Skeletal muscle cell (primary cell): Measurements from ENCODE around the gene SIPA1L3.

ENCODE experiments used
- DNase-seq: peaks from one replicate; pipeline ENCODE4 v3.0.0-alpha.2; 2010; ENCODE audit warnings: low read depth
- H3K4me3 ChIP-seq: 2 replicates; pipeline ENCODE4 v1.5.1; 2011; ENCODE audit warnings: low read depth, mild to moderate bottlenecking, control low read depth, low read length, moderate library complexity

The SIPA1L3 gene

GRCh38 chr19:37969695-37970094, 62.7 kb downstream of the SIPA1L3 start:
- DNase-seq, result no peak
- no peak overlapping the region for H3K4me3 ChIP-seq

GRCh38 chr19:37970699-37971098, 63.7 kb downstream of the SIPA1L3 start:
- no peak for DNase-seq
- H3K4me3 ChIP-seq, result no peak overlapping the region

- no peak for DNase-seq
- H3K4me3 ChIP-seq, result no peak overlapping the region
Observed at GRCh38 chr19:37972803-37973202, 65.8 kb downstream of the SIPA1L3 start.

GRCh38 chr19:37973666-37974065, 66.7 kb downstream of the SIPA1L3 start:
- no peak for DNase-seq
- H3K4me3 ChIP-seq, result no peak overlapping the region

- no peak for DNase-seq
- H3K4me3 ChIP-seq, result no peak overlapping the region
Observed at GRCh38 chr19:37975071-37975470, 68.1 kb downstream of the SIPA1L3 start.

GRCh38 chr19:37975596-37976515, 68.8 kb downstream of the SIPA1L3 start:
- no peak overlapping the region for H3K4me3 ChIP-seq
- DNase-seq, result no peak

- no peak for DNase-seq
Observed at GRCh38 chr19:37977391-37977790, 70.4 kb downstream of the SIPA1L3 start.

GRCh38 chr19:37977992-37978391, 71.0 kb downstream of the SIPA1L3 start:
- peak; percentile 64 for DNase-seq
- no peak overlapping the region for H3K4me3 ChIP-seq

More at GRCh38 chr19:37977391-37977790, 70.4 kb downstream of the SIPA1L3 start:
- no peak overlapping the region for H3K4me3 ChIP-seq

- H3K4me3 ChIP-seq, result no peak overlapping the region
- DNase-seq, result no peak
Observed at GRCh38 chr19:37979547-37980082, 72.6 kb downstream of the SIPA1L3 start.

GRCh38 chr19:37980419-37981170, 73.6 kb downstream of the SIPA1L3 start:
- DNase-seq, result no peak

GRCh38 chr19:37981785-37982475, 74.9 kb downstream of the SIPA1L3 start:
- H3K4me3 ChIP-seq, result no peak overlapping the region
- DNase-seq, result no peak

More at GRCh38 chr19:37980419-37981170, 73.6 kb downstream of the SIPA1L3 start:
- H3K4me3 ChIP-seq, result no peak overlapping the region

- DNase-seq, result no peak
- H3K4me3 ChIP-seq, result no peak overlapping the region
Observed at GRCh38 chr19:37982655-37983054, 75.6 kb downstream of the SIPA1L3 start.

- H3K4me3 ChIP-seq, result no peak overlapping the region
- DNase-seq, result no peak
Observed at GRCh38 chr19:37983153-37983552, 76.1 kb downstream of the SIPA1L3 start.

GRCh38 chr19:37983916-37984315, 76.9 kb downstream of the SIPA1L3 start:
- no peak for DNase-seq
- H3K4me3 ChIP-seq, result no peak overlapping the region

GRCh38 chr19:37986048-37986750, 79.2 kb downstream of the SIPA1L3 start:
- H3K4me3 ChIP-seq, result no peak overlapping the region
- DNase-seq, result no peak

- no peak for DNase-seq
- H3K4me3 ChIP-seq, result no peak overlapping the region
Observed at GRCh38 chr19:37987356-37988332, 80.6 kb downstream of the SIPA1L3 start.

GRCh38 chr19:37988758-37989635, 82.0 kb downstream of the SIPA1L3 start:
- H3K4me3 ChIP-seq, result no peak overlapping the region
- DNase-seq, result no peak
